GM12891 (cell line): ENCODE data around the gene IPPK. TPM values are rescaled to one million over a fixed set of nuclear protein-coding genes. Genes with fewer than 3 reads are reported as not detected.

Experiments used
- DNase-seq: peaks from one replicate; pipeline ENCODE4 v3.0.0; 2011; ENCODE audit warnings: low spot score; ENCODE audit not compliant: insufficient read length
- FAIRE-seq: peaks from 2 replicates; lab custom pipeline; 2011; peaks lifted over from hg19 to GRCh38; lab: Jason Lieb, UNC
- PAX5 ChIP-seq: IDR thresholded peaks from 2 replicates; pipeline ENCODE4 v1.6.1; 2011; ENCODE audit warnings: low read length, moderate library complexity, mild to moderate bottlenecking; ENCODE audit not compliant: insufficient read depth, severe bottlenecking
- POLR2A ChIP-seq: IDR thresholded peaks from 2 replicates; pipeline ENCODE4 v1.6.1; 2011; ENCODE audit warnings: low read depth, low read length, control low read depth
- POLR2AphosphoS5 ChIP-seq: IDR thresholded peaks from 2 replicates; pipeline ENCODE4 v1.6.1; 2011; ENCODE audit warnings: low read depth, low read length, control low read depth
- POU2F2 ChIP-seq: IDR thresholded peaks from 2 replicates; pipeline ENCODE4 v1.6.1; 2011; ENCODE audit warnings: low read depth, mild to moderate bottlenecking, control low read depth, low read length, moderate library complexity
- SPI1 ChIP-seq: IDR thresholded peaks from 2 replicates; pipeline ENCODE4 v1.6.1; 2011; ENCODE audit warnings: low read depth, low read length, control low read depth
- TAF1 ChIP-seq: IDR thresholded peaks from 2 replicates; pipeline ENCODE4 v1.6.1; 2011; ENCODE audit warnings: low read depth, low read length, control low read depth
- polyA plus RNA-seq: library from polyadenylated mRNA; unstranded; fragments of >200 nt; gene quantifications from one replicate; pipeline ENCODE4 v1.2.1, GENCODE V29; 2012; ENCODE audit warnings: low read depth, missing spikeins, inconsistent platforms; ENCODE audit not compliant: missing spikeins

IPPK gene
- 5.0 TPM for polyA plus RNA-seq

GRCh38 chr9:92669890-92670708 lies at the start of gene IPPK:
Gene IPPK (minus strand): TSS chr9:92670131. CDS start chr9:92669988, 143 bp downstream.
- peak; percentile 93 for FAIRE-seq
- TF ChIP-seq POLR2AphosphoS5 (peak; percentile 92), POU2F2 (peak; percentile 72; the same call in 1 of the 2 replicates), TAF1 (peak; percentile 61; the same call in 1 of the 2 replicates), SPI1 (no peak), PAX5 (no peak), POLR2A (peak; percentile 91)
- peak; percentile 99 for DNase-seq

GRCh38 chr9:92719028-92719647 lies 49.2 kb upstream of the IPPK start:
- no peak for FAIRE-seq
- no peak for DNase-seq
- TF ChIP-seq POLR2A: no peak
- no peak for TF ChIP-seq POLR2AphosphoS5
- TF ChIP-seq TAF1: no peak
- no peak for TF ChIP-seq PAX5
- TF ChIP-seq POU2F2: no peak
- no peak for TF ChIP-seq SPI1

- TF ChIP-seq POLR2A (no peak), POU2F2 (no peak)
- DNase-seq: no peak
- FAIRE-seq: no peak
These were observed 48.4 kb upstream of the IPPK start for GRCh38 chr9:92718086-92719001.

DNA sequence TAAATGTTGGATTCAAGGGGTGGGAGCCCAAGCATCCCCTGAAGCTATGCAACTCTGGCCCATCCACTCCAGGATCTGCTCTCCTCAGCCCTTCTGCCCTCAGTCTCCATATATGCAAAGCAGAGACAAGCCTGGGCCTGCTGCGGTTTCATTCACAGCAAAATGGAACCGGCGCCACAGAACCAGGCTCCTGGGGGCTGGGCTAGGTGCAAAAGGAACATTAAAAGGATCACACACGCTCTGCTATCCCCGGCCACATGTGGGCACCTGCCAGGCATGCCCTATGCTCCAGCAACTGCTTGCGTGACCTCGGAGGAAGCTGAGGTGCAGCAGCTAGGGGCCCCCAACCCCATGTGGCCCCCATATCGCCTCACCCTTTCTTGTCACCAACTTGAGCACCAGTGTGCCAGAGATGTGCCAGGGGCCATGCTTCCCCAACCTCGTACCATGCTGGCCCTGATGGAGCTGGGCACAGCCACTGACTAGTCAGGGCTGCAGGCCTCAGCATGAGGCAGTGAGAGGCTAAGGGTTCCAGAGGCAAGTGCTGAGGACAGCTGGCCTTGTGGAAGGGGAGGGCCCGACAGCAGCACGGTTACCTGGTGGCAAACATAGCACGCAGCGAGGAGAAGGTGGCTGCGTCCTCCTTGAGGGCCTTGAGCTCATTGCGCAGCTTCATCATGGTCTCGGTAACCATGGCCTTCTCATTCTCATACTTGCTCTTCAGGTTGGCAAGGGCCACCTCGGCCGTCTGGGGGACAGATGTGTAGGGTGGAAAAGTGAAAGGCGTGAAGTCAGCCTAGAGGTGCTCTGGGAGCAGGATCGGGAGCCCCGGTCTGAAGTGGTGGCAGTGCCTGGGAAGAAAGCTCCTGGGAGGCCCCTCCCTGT lies 47.5 kb upstream of the IPPK start:
- DNase-seq (no peak), FAIRE-seq (no peak)
- TF ChIP-seq POU2F2: peak; percentile 98
- TF ChIP-seq PAX5: no peak

DNA sequence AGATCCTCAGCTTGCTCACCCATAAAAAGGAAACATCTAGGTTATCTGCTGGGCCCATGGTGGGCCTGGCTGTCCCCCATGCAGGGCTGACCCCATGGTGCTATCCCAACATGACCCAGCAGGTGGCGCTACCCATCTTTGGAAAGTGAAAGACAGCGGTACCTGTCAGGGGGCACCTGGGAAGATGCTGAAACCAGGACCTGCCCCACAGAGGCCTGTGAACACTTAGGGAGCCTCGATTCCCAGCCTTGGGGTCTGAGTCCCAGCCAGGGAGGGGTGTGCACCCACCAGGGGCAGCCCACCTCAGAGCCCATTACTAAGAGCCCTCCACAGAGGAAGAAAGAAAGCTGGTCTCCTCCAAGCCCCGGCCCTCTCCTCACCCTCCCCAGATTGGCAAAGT lies 46.6 kb upstream of the IPPK start:
- FAIRE-seq: peak; percentile 93
- DNase-seq: peak; percentile 78

DNA sequence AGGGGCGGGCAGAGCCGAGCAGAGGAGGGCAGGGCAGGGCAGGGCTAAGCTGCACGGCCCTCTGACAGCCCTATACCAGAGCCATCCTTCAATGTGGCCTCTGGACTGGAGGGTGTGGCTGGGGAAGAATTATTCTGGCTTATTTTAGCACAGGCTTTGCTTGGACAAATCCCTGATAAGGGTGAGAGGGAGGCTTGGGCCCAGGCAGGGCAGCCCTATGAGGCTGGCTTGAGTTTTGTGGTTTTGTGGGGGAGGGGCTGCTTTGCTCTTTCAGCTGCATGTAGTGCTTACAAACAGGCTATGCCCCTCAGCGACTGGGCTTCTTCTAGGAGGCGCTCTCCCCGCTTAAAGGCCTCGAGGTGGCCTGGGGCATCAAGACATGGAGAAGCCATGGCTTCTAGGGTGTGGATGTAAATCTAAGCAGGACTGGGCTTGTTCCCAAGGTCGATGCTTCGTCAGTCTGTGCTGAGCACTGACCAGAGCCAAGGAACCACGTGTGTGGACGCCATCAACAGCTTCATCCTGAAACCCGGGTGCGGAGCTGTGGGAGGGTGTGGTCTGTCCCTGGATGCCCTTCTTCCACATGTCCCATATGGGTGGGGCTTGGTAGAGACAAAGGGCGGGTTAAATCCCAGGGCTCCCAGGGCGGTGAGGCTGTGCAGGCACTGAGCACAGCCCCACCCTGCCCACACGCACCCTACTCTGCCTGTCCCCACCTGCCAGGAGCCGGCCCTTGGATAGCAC lies 45.7 kb upstream of the IPPK start:
- no peak for FAIRE-seq
- TF ChIP-seq SPI1 (no peak), POU2F2 (no peak), POLR2A (no peak), TAF1 (no peak), POLR2AphosphoS5 (no peak), PAX5 (no peak)
- no peak for DNase-seq

More for the DNA sequence above, 46.6 kb upstream of the IPPK start:
- TF ChIP-seq PAX5: no peak
- no peak for TF ChIP-seq POLR2AphosphoS5
- TF ChIP-seq POU2F2: no peak
- TF ChIP-seq POLR2A: no peak
- no peak for TF ChIP-seq TAF1
- TF ChIP-seq SPI1: no peak

- no peak for TF ChIP-seq PAX5
- TF ChIP-seq POLR2AphosphoS5: no peak
- no peak for TF ChIP-seq TAF1
- TF ChIP-seq POLR2A: no peak
- TF ChIP-seq POU2F2: no peak
- no peak for TF ChIP-seq SPI1
- no peak for FAIRE-seq
- DNase-seq: no peak
These were observed 45.0 kb upstream of the IPPK start for GRCh38 chr9:92714787-92715487.

DNA sequence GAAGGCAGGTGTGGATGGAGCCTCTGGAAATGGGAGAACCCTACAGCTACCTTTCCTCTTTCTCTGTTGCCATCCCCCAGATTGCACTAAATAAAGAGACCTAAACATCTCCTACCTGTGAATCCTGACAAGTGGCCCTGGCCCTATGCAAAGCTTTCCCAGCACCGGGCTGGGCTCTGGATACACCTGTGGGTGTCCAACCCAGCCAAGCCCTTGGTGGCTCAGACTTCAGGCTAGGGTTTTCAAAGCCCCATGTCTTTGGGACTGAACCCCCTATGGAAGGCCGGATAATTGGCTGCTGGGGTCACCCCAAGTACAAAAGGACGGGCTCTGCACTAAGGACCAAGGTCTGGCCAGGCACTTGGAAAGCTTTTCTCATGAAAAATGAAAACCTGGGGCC lies 44.1 kb upstream of the IPPK start:
- TF ChIP-seq POU2F2 (no peak), TAF1 (no peak), SPI1 (no peak), PAX5 (no peak), POLR2A (no peak), POLR2AphosphoS5 (no peak)
- DNase-seq: no peak
- no peak for FAIRE-seq
